Suprapubic skin (tissue), 4 donors: ENCODE results near the gene CGB5. TPM values are rescaled to one million over a fixed set of nuclear protein-coding genes. Genes with fewer than 3 reads are reported as not detected.

Experiments used
- DNase-seq, 2 donors: peaks; one replicate each; pipeline ENCODE4 v3.0.0-alpha.2; 2019; ENCODE audit warnings: low spot score in 2 of 2
- H3K27ac ChIP-seq: fragments of 200-600 bp; sonication (generic); one replicate; pipeline ENCODE4 v1.5.1; 2019
- H3K27me3 ChIP-seq: fragments of 200-600 bp; sonication (generic); one replicate; pipeline ENCODE4 v1.5.1; 2019
- H3K36me3 ChIP-seq: fragments of 200-600 bp; sonication (generic); one replicate; pipeline ENCODE4 v1.5.1; 2019
- H3K4me1 ChIP-seq: fragments of 200-600 bp; sonication (generic); one replicate; pipeline ENCODE4 v1.5.1; 2019
- H3K4me3 ChIP-seq: fragments of 200-600 bp; sonication (generic); one replicate; pipeline ENCODE4 v1.5.1; 2019; ENCODE audit warnings: mild to moderate bottlenecking
- H3K9me3 ChIP-seq: fragments of 200-600 bp; sonication (generic); one replicate; pipeline ENCODE4 v1.5.1; 2019
- CTCF ChIP-seq, 2 donors: fragments of 200-600 bp in 1 of 2; fragments of 450-650 bp in 1 of 2; sonication (generic) in 1 of 2; IDR thresholded peaks; one replicate each; pipeline ENCODE4 v1.5.1; 2016 to 2019; ENCODE audit warnings: antibody characterized with exemption in 2 of 2, mild to moderate bottlenecking in 1 of 2, moderate library complexity in 1 of 2
- EP300 ChIP-seq: sonication (generic); formaldehyde crosslinking; IDR thresholded peaks from one replicate; pipeline ENCODE4 v1.6.1; 2017; ENCODE audit warnings: antibody characterized with exemption
- POLR2A ChIP-seq, 2 donors: fragments of 450-650 bp; IDR thresholded peaks; one replicate each; pipeline ENCODE4 v1.6.1; 2017; ENCODE audit warnings: antibody characterized with exemption in 2 of 2, mild to moderate bottlenecking in 2 of 2, moderate library complexity in 2 of 2
- POLR2AphosphoS5 ChIP-seq, 3 donors: sonication (generic); formaldehyde crosslinking; IDR thresholded peaks; one replicate each; pipeline ENCODE4 v1.6.1; 2017; ENCODE audit warnings: antibody characterized with exemption in 3 of 3
- WGBS: methylation state at CpG from one replicate; pipeline ENCODE4 v1.1.5; 2018; 5-methylcytosine and 5-hydroxymethylcytosine counted together
- total RNA-seq, 4 donors: library from RNA; depleted of rRNA; stranded (reverse); fragments of >200 nt; gene quantifications; one replicate each; pipeline ENCODE4 v1.1.0, GENCODE V29; 2016

CGB5 gene
- total RNA-seq, 4 donors from 2014 or later = 2.5 TPM; not detected in 3

GRCh38 chr19:49006905-49007304 is 36.7 kb upstream of the CGB5 start:
- Histone ChIP-seq H3K27ac (no peak overlapping the region), H3K4me1 (no peaks in the 10 kb centered on the region), H3K36me3 (peaks cover 89% of the 10 kb centered on the region), H3K4me3 (no peak overlapping the region), H3K9me3 (no peaks in the 10 kb centered on the region), H3K27me3 (no peaks in the 10 kb centered on the region)
- no peak for DNase-seq
- over 99% methylated on average over 18 of the region's 22 CpGs for WGBS
- TF ChIP-seq CTCF (IDR thresholded peaks at IDR 0.05) (no peak), POLR2A (IDR thresholded peaks at IDR 0.05) (no peak), EP300 (no peak), POLR2AphosphoS5 (IDR thresholded peaks at IDR 0.05) (no peak)

- Histone ChIP-seq H3K9me3 (no peaks in the 10 kb centered on the region), H3K4me3 (no peak overlapping the region), H3K36me3 (peaks cover 77% of the 10 kb centered on the region), H3K27me3 (no peaks in the 10 kb centered on the region), H3K4me1 (no peaks in the 10 kb centered on the region), H3K27ac (no peak overlapping the region)
- no peak for TF ChIP-seq POLR2AphosphoS5 (IDR thresholded peaks at IDR 0.05)
- 100% methylated on average over 10 of the region's 18 CpGs for WGBS
- no peak for DNase-seq
Observed at GRCh38 chr19:49009828-49010227, 33.8 kb upstream of the CGB5 start.

- H3K27me3 ChIP-seq = no peaks in the 10 kb centered on the region
- no peak overlapping the region for H3K4me3 ChIP-seq
- 92% methylated on average over 9 of the region's 18 CpGs for WGBS
- H3K27ac ChIP-seq = no peak overlapping the region
- DNase-seq = no peak
- TF ChIP-seq EP300 = no peak
- TF ChIP-seq POLR2AphosphoS5 (IDR thresholded peaks at IDR 0.05) = no peak
- no peak for TF ChIP-seq POLR2A (IDR thresholded peaks at IDR 0.05)
- no peak for TF ChIP-seq CTCF (IDR thresholded peaks at IDR 0.05)
- no peaks in the 10 kb centered on the region for H3K4me1 ChIP-seq
- H3K9me3 ChIP-seq = no peaks in the 10 kb centered on the region
- peaks cover 77% of the 10 kb centered on the region for H3K36me3 ChIP-seq
Observed at GRCh38 chr19:49010453-49010852, 33.2 kb upstream of the CGB5 start.

- TF ChIP-seq POLR2AphosphoS5 (IDR thresholded peaks at IDR 0.05) (no peak), POLR2A (IDR thresholded peaks at IDR 0.05) (no peak)
- Histone ChIP-seq H3K9me3 (no peaks in the 10 kb centered on the region), H3K27ac (no peak overlapping the region), H3K36me3 (peaks cover 77% of the 10 kb centered on the region), H3K27me3 (no peaks in the 10 kb centered on the region), H3K4me1 (no peaks in the 10 kb centered on the region), H3K4me3 (no peak overlapping the region)
- 91% methylated on average over 9 of the region's 17 CpGs for WGBS
- DNase-seq = no peak
Observed at GRCh38 chr19:49011194-49011593, 32.5 kb upstream of the CGB5 start.

- Histone ChIP-seq H3K9me3 (no peaks in the 10 kb centered on the region), H3K36me3 (peaks cover 56% of the 10 kb centered on the region), H3K4me3 (no peak overlapping the region), H3K27me3 (peaks cover 2% of the 10 kb centered on the region), H3K4me1 (peaks cover 21% of the 10 kb centered on the region), H3K27ac (no peak overlapping the region)
- TF ChIP-seq POLR2A (IDR thresholded peaks at IDR 0.05) (no peak), POLR2AphosphoS5 (IDR thresholded peaks at IDR 0.05) (no peak), CTCF (IDR thresholded peaks at IDR 0.05) (no peak), EP300 (no peak)
- 86% methylated on average over 25 of the region's 32 CpGs for WGBS
- no peak for DNase-seq
Observed at GRCh38 chr19:49014123-49014869, 29.4 kb upstream of the CGB5 start.

- peaks cover 6% of the 10 kb centered on the region for H3K27me3 ChIP-seq
- no peak overlapping the region for H3K27ac ChIP-seq
- H3K4me3 ChIP-seq = no peak overlapping the region
- whole genome bisulfite sequencing = 97% methylated on average over 10 of the region's 18 CpGs
- TF ChIP-seq POLR2AphosphoS5 (IDR thresholded peaks at IDR 0.05) (no peak), POLR2A (IDR thresholded peaks at IDR 0.05) (no peak), EP300 (no peak)
- H3K4me1 ChIP-seq = peaks cover 27% of the 10 kb centered on the region
- no peak for DNase-seq
- no peaks in the 10 kb centered on the region for H3K9me3 ChIP-seq
- H3K36me3 ChIP-seq = peaks cover 50% of the 10 kb centered on the region
Observed at GRCh38 chr19:49014870-49015255, 28.8 kb upstream of the CGB5 start.
